ENCODE results near the gene TMEM61. TPM values are rescaled to one million over a fixed set of nuclear protein-coding genes. Genes with fewer than 3 reads are reported as not detected.

TMEM61 gene
- total and polyA plus RNA-seq, 2 donors (not counting 1 experiment from before 2014, with no cell fraction given), result not detected

- ChIA-PET POLR2A (no interaction called here), CTCF (interaction anchor here (0.7 kb wide), 1 partner anchor 9 kb away, joined by 3 read pairs; no protein-coding TSS in a partner anchor)
- H3K4me1 ChIP-seq (ENCODE audit: control insufficient read depth in 2 of 2, insufficient read depth in 2 of 2, low read length in 2 of 2), result peaks cover 0 to 3% of the 10 kb centered on the region in 2 donors
- intact Hi-C loops (cut with micrococcal nuclease), result no loop called here
- no peak overlapping the region for H3K4me3 ChIP-seq (ENCODE audit: control extremely low read depth in 1 of 5, extremely low read depth in 1 of 5, insufficient read depth in 1 of 5, low read depth in 2 of 5, low read length in 4 of 5)
- H3K4me1 Mint-ChIP-seq, result no peaks in the 10 kb centered on the region
- H3K27ac ChIP-seq (ENCODE audit: low read length in 2 of 2), result no peak overlapping the region
- 83% methylated on average over 1 of the region's 3 CpGs for WGBS (ENCODE audit: insufficient coverage)
- peaks cover 37% of the 10 kb centered on the region for H3K27me3 Mint-ChIP-seq
- no peaks in the 10 kb centered on the region for H4K20me1 ChIP-seq (ENCODE audit: control insufficient read depth, insufficient read depth, low read length, poor library complexity, severe bottlenecking)
- no peak overlapping the region for H2AFZ ChIP-seq (ENCODE audit: insufficient read depth, low read depth, low read length, poor library complexity, severe bottlenecking)
- H3K27me3 ChIP-seq (replicated peaks in 1 of 4; ENCODE audit: control extremely low read depth in 1 of 4, control insufficient read depth in 3 of 4, insufficient read depth in 4 of 4, low read length in 3 of 4), result peaks cover 0 to 3% (median 0%) of the 10 kb centered on the region in 4 experiments
- H3K4me3 Mint-ChIP-seq, result no peak overlapping the region
- H3K79me2 ChIP-seq (ENCODE audit: control insufficient read depth, insufficient read depth, low read length), result no peaks in the 10 kb centered on the region
- no peaks in the 10 kb centered on the region for H3K36me3 ChIP-seq (replicated peaks in 1 of 2; ENCODE audit: control extremely low read depth in 1 of 2, control insufficient read depth in 1 of 2, extremely low read depth in 1 of 2, insufficient read depth in 2 of 2, low read length in 1 of 2)
- H3K27ac Mint-ChIP-seq, result no peak overlapping the region
- TF ChIP-seq, protein P1, sequence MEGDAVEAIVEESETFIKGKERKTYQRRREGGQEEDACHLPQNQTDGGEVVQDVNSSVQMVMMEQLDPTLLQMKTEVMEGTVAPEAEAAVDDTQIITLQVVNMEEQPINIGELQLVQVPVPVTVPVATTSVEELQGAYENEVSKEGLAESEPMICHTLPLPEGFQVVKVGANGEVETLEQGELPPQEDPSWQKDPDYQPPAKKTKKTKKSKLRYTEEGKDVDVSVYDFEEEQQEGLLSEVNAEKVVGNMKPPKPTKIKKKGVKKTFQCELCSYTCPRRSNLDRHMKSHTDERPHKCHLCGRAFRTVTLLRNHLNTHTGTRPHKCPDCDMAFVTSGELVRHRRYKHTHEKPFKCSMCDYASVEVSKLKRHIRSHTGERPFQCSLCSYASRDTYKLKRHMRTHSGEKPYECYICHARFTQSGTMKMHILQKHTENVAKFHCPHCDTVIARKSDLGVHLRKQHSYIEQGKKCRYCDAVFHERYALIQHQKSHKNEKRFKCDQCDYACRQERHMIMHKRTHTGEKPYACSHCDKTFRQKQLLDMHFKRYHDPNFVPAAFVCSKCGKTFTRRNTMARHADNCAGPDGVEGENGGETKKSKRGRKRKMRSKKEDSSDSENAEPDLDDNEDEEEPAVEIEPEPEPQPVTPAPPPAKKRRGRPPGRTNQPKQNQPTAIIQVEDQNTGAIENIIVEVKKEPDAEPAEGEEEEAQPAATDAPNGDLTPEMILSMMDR (IDR thresholded peaks at IDR 0.05), result no peak
- no peak for TF ChIP-seq EZH2 (IDR thresholded peaks at IDR 0.05; ENCODE audit: borderline replicate concordance, insufficient read depth, low read depth, low read length, poor library complexity, severe bottlenecking)
- no peak for ATAC-seq (ENCODE audit: low read depth)
- H3K9me3 Mint-ChIP-seq (ENCODE audit: insufficient read depth), result peaks cover 8% of the 10 kb centered on the region
- H3K4me2 ChIP-seq (replicated peaks; ENCODE audit: low read depth, low read length, poor library complexity, severe bottlenecking), result no peak overlapping the region
- DNase-seq, result no peak
- H3K9me3 ChIP-seq (ENCODE audit: control extremely low read depth in 1 of 3, control insufficient read depth in 2 of 3, insufficient read depth in 1 of 3, low read length in 2 of 3), result peaks cover 0 to 4% (median 0%) of the 10 kb centered on the region in 3 donors
- H3K9ac ChIP-seq (ENCODE audit: low read length), result no peak overlapping the region
Observed at GRCh38 chr1:54953846-54954245, 26.6 kb upstream of the TMEM61 start.

DNA sequence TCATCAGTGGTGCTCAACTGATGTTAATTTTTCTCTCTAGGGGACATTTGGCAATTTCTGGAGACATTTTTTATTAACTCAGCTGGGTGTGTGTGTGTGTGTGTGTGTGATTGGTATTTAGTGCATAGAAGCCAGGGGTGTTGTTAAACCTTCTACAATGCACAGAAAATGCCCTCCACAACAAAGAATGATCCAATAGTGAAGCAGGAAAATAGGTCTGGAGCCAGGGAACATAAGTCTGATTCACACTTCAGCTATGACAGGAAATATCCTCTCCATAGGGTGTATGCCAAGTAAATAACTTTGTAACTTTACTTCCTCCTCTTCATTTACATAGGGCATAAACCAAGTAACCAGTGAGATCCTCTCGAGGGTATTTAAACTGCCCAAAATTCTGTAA is 25.1 kb upstream of the TMEM61 start:
- POLR2A ChIA-PET, result no interaction called here

More for the DNA sequence above, 25.1 kb upstream of the TMEM61 start:
- Histone ChIP-seq H3K9ac (ENCODE audit: low read length) (no peak overlapping the region), H3K27me3 (replicated peaks in 1 of 4; ENCODE audit: control extremely low read depth in 1 of 4, control insufficient read depth in 3 of 4, insufficient read depth in 4 of 4, low read length in 3 of 4) (peaks cover 0 to 2% (median 0%) of the 10 kb centered on the region in 4 experiments), H4K20me1 (ENCODE audit: control insufficient read depth, insufficient read depth, low read length, poor library complexity, severe bottlenecking) (no peaks in the 10 kb centered on the region), H3K4me3 (ENCODE audit: control extremely low read depth in 1 of 5, extremely low read depth in 1 of 5, insufficient read depth in 1 of 5, low read depth in 2 of 5, low read length in 4 of 5) (no peak overlapping the region), H3K4me2 (replicated peaks; ENCODE audit: low read depth, low read length, poor library complexity, severe bottlenecking) (no peak overlapping the region), H3K36me3 (replicated peaks in 1 of 2; ENCODE audit: control extremely low read depth in 1 of 2, control insufficient read depth in 1 of 2, extremely low read depth in 1 of 2, insufficient read depth in 2 of 2, low read length in 1 of 2) (no peaks in the 10 kb centered on the region), H2AFZ (ENCODE audit: insufficient read depth, low read depth, low read length, poor library complexity, severe bottlenecking) (no peak overlapping the region), H3K27ac (ENCODE audit: low read length in 2 of 2) (no peak overlapping the region), H3K79me2 (ENCODE audit: control insufficient read depth, insufficient read depth, low read length) (no peaks in the 10 kb centered on the region), H3K9me3 (ENCODE audit: control extremely low read depth in 1 of 3, control insufficient read depth in 2 of 3, insufficient read depth in 1 of 3, low read length in 2 of 3) (peaks cover 4 to 8% (median 4%) of the 10 kb centered on the region in 3 donors), H3K4me1 (ENCODE audit: control insufficient read depth in 2 of 2, insufficient read depth in 2 of 2, low read length in 2 of 2) (peaks cover 0 to 2% of the 10 kb centered on the region in 2 donors)
- CTCF ChIA-PET, result no interaction called here
- DNase-seq (no peak), ATAC-seq (ENCODE audit: low read depth) (no peak)
- Mint-ChIP-seq H3K9me3 (ENCODE audit: insufficient read depth) (peaks cover 8% of the 10 kb centered on the region), H3K27me3 (peaks cover 28% of the 10 kb centered on the region), H3K27ac (no peak overlapping the region), H3K4me3 (no peak overlapping the region), H3K4me1 (no peaks in the 10 kb centered on the region)
- intact Hi-C loops (cut with micrococcal nuclease), result no loop called here
- 57% methylated on average over 1 of the region's 1 CpG for WGBS (ENCODE audit: insufficient coverage)
- no peak for TF ChIP-seq EZH2 (IDR thresholded peaks at IDR 0.05; ENCODE audit: borderline replicate concordance, insufficient read depth, low read depth, low read length, poor library complexity, severe bottlenecking)
- TF ChIP-seq, protein P1 (IDR thresholded peaks at IDR 0.05), result no peak
